Esophagus muscularis mucosa (tissue), 4 donors: ENCODE measurements around the gene STAB2. TPM values are rescaled to one million over a fixed set of nuclear protein-coding genes. Genes with fewer than 3 reads are reported as not detected.

Experiments
- DNase-seq: peaks from one replicate; pipeline ENCODE4 v3.0.0-alpha.2; 2017; ENCODE audit errors: extremely low spot score
- H3K27ac ChIP-seq, 4 donors: fragments of 200-600 bp; sonication (generic); replicated peaks in 1 of 4; 1 replicate in 3 of 4; 2 replicates in 1 of 4; pipeline ENCODE4 v1.5.1; 2016 to 2019; ENCODE audit warnings: mild to moderate bottlenecking in 1 of 4
- H3K27me3 ChIP-seq, 4 donors: fragments of 200-600 bp; sonication (generic); one replicate each; pipeline versions ENCODE4 v1.5.1 to v1.6.0; 2016 to 2019
- H3K36me3 ChIP-seq, 4 donors: fragments of 200-600 bp; sonication (generic); one replicate each; pipeline ENCODE4 v1.5.1; 2016 to 2019
- H3K4me1 ChIP-seq, 4 donors: fragments of 200-600 bp; sonication (generic); one replicate each; pipeline ENCODE4 v1.5.1; 2016 to 2019
- H3K4me3 ChIP-seq, 4 donors: fragments of 200-600 bp; sonication (generic); 1 replicate in 2 of 4; 2 replicates in 2 of 4; pipeline ENCODE4 v1.5.1; 2016 to 2019; ENCODE audit warnings: mild to moderate bottlenecking in 4 of 4, moderate library complexity in 1 of 4
- H3K9me3 ChIP-seq, 4 donors: fragments of 200-600 bp; sonication (generic); 1 replicate in 3 of 4; 2 replicates in 1 of 4; pipeline ENCODE4 v1.5.1; 2016 to 2019
- CTCF ChIP-seq, 3 experiments: fragments of 200-600 bp in 2 of 3; fragments of 450-650 bp in 1 of 3; sonication (generic) in 2 of 3; IDR thresholded peaks; one replicate each; pipeline ENCODE4 v1.5.1; 2017 to 2019; ENCODE audit warnings: antibody characterized with exemption in 3 of 3, mild to moderate bottlenecking in 2 of 3, moderate library complexity in 1 of 3
- EP300 ChIP-seq: sonication (generic); formaldehyde crosslinking; IDR thresholded peaks from one replicate; pipeline ENCODE4 v1.6.1; 2017; ENCODE audit warnings: antibody characterized with exemption
- POLR2A ChIP-seq: fragments of 450-650 bp; IDR thresholded peaks from one replicate; pipeline ENCODE4 v1.6.1; 2017; ENCODE audit warnings: antibody characterized with exemption, moderate library complexity, mild to moderate bottlenecking, low read depth
- POLR2AphosphoS5 ChIP-seq, 2 donors: sonication (generic); formaldehyde crosslinking; IDR thresholded peaks; one replicate each; pipeline ENCODE4 v1.6.1; 2017; ENCODE audit warnings: antibody characterized with exemption in 2 of 2
- whole genome bisulfite sequencing: methylation state at CpG from one replicate; pipeline ENCODE4 v1.1.5; 2018; 5-methylcytosine and 5-hydroxymethylcytosine counted together
- intact Hi-C: fragments of 100-400 bp; cut with DNase I; formaldehyde crosslinking; loops from one replicate; pipeline ENCODE4 v1.15.1; 2023
- total RNA-seq, 4 donors: library from RNA; depleted of rRNA; stranded (reverse); fragments of >200 nt; gene quantifications; one replicate each; pipeline versions ENCODE4 v1.1.0 to v1.2.1, GENCODE V29; 2016

Gene STAB2
- total RNA-seq, 4 donors from 2014 or later = under 0.01 to 0.50 (median 0.29) TPM; not detected in 1

GRCh38 chr12:103632554-103633216 lies 45.6 kb downstream of the STAB2 start:
- H3K4me3 ChIP-seq = no peak overlapping the region
- H3K27me3 ChIP-seq = no peaks in the 10 kb centered on the region
- H3K27ac ChIP-seq = no peak overlapping the region
- peaks cover 0 to 20% (median 7%) of the 10 kb centered on the region in 4 donors for H3K9me3 ChIP-seq
- no peaks in the 10 kb centered on the region for H3K36me3 ChIP-seq
- no peak for DNase-seq
- TF ChIP-seq EP300 (no peak), POLR2A (no peak), CTCF (IDR thresholded peaks at IDR 0.05) (peak; percentile 43 to 59 (median 43))
- 53% methylated on average over 11 of the region's 15 CpGs for WGBS
- intact Hi-C loops = loop anchor here (5.0 kb wide), 1 partner anchor 55 kb away; no protein-coding TSS in a partner anchor
- H3K4me1 ChIP-seq = peaks cover 1 to 16% (median 8%) of the 10 kb centered on the region in 4 donors

GRCh38 chr12:103634732-103635131 lies 47.7 kb downstream of the STAB2 start:
- Histone ChIP-seq H3K36me3 (no peaks in the 10 kb centered on the region), H3K4me3 (no peak overlapping the region), H3K27me3 (no peaks in the 10 kb centered on the region), H3K9me3 (peaks cover 0 to 20% (median 7%) of the 10 kb centered on the region in 4 donors), H3K4me1 (no peaks in the 10 kb centered on the region), H3K27ac (no peak overlapping the region)
- intact Hi-C loops = loop anchor here (5.0 kb wide), 1 partner anchor 57 kb away; no protein-coding TSS in a partner anchor
- TF ChIP-seq POLR2AphosphoS5 (IDR thresholded peaks at IDR 0.05) (no peak), CTCF (IDR thresholded peaks at IDR 0.05) (no peak), EP300 (no peak), POLR2A (no peak)
- no peak for DNase-seq
- WGBS = 77% methylated on average over 4 of the region's 4 CpGs

DNA sequence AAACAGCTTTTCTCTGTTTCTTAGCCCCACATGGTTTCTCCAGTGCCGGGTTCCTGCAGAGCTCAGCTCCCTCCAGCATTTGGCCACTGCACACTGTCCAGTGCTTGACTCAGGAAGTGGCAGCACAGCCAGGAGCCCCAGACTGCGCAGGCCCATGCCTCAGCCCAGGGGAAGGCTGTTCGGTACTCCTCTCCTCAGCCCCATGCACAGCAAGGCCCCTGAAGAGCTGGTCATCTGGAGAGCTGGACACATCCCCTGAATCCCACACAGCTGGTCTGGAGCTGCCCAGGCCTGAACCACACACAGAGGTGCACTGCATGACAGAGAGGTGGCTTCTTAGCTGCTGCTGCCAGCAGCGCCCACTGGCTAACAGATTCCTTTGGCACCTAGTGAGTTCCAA lies 48.3 kb downstream of the STAB2 start:
- Histone ChIP-seq H3K27me3 (no peaks in the 10 kb centered on the region), H3K27ac (no peak overlapping the region), H3K4me1 (no peaks in the 10 kb centered on the region), H3K9me3 (peaks cover 0 to 20% (median 9%) of the 10 kb centered on the region in 4 donors), H3K4me3 (no peak overlapping the region), H3K36me3 (no peaks in the 10 kb centered on the region)
- TF ChIP-seq EP300 (no peak), POLR2AphosphoS5 (IDR thresholded peaks at IDR 0.05) (no peak)
- 90% methylated on average over 3 of the region's 4 CpGs for WGBS
- intact Hi-C loops = no loop called here
- DNase-seq = no peak

- DNase-seq = no peak
- no peak overlapping the region for H3K27ac ChIP-seq
- H3K27me3 ChIP-seq = no peaks in the 10 kb centered on the region
- H3K4me3 ChIP-seq = no peak overlapping the region
- peaks cover 0 to 17% (median 9%) of the 10 kb centered on the region in 4 donors for H3K9me3 ChIP-seq
- intact Hi-C loops = no loop called here
- H3K4me1 ChIP-seq = peaks cover 0 to 9% (median 8%) of the 10 kb centered on the region in 4 donors
- WGBS = 80% methylated on average over 7 of the region's 7 CpGs
- TF ChIP-seq CTCF (IDR thresholded peaks at IDR 0.05) (no peak), POLR2A (no peak), EP300 (no peak), POLR2AphosphoS5 (IDR thresholded peaks at IDR 0.05) (no peak)
- no peaks in the 10 kb centered on the region for H3K36me3 ChIP-seq
Measured at GRCh38 chr12:103637021-103637420, 49.9 kb downstream of the STAB2 start.

DNA sequence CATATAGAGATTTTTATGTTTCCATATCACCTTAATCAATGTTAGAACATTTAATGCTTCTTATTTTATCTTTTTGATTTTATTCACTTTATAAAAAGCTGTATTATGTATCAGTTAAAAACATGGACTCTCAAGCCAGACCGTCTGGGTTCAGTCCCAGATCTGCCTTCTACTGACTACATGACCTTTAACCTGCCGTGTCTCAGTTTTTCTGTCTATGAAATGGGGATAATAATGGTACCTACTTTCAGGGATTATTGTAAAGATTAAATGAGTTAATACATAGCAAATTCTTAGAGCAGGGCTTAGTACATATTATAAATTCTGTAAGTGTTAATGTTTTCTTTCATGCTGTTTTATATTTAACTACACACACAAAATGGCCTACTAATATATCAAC lies 50.4 kb downstream of the STAB2 start:
- Histone ChIP-seq H3K27ac (no peak overlapping the region), H3K36me3 (no peaks in the 10 kb centered on the region), H3K4me1 (peaks cover 0 to 13% (median 12%) of the 10 kb centered on the region in 4 donors), H3K27me3 (no peaks in the 10 kb centered on the region), H3K9me3 (peaks cover 0 to 13% (median 9%) of the 10 kb centered on the region in 4 donors), H3K4me3 (no peak overlapping the region)
- TF ChIP-seq EP300 (no peak), CTCF (IDR thresholded peaks at IDR 0.05) (no peak), POLR2AphosphoS5 (IDR thresholded peaks at IDR 0.05) (no peak), POLR2A (no peak)
- intact Hi-C loops = no loop called here
- DNase-seq = no peak
- 81% methylated on average over 2 of the region's 2 CpGs for WGBS
